IMR-90 (cell line): ENCODE results near the gene SLC2A6. TPM values are rescaled to one million over a fixed set of nuclear protein-coding genes. Genes with fewer than 3 reads are reported as not detected.

Source experiments
- ATAC-seq: fragments of 200-7000 bp; cut with Tn5 transposase; 2 replicates; pipeline ENCODE4 v1.9.1; 2020; ENCODE audit warnings: low read depth, mild to moderate bottlenecking, moderate library complexity
- BruUV-seq: library from RNA; stranded (reverse); fragments of 400-500 nt; replicated peaks from 2 replicates; lab custom pipeline; 2021; lab: Mats Ljungman, UMichigan
- CTCF ChIA-PET: fragments of 300-600 bp; formaldehyde crosslinking; extraction: SDS; loops from one replicate; lab custom pipeline; 2021; ENCODE audit warnings: antibody characterized with exemption; lab: Yijun Ruan, JAX
- POLR2A ChIA-PET: fragments of 300-600 bp; sonication (Branson Sonifier 250); formaldehyde crosslinking; loops from one replicate; lab custom pipeline; 2022; ENCODE audit warnings: antibody characterized with exemption; ENCODE audit not compliant: unreplicated experiment; lab: Charles Lee
- DNase-seq: peaks from one replicate; pipeline ENCODE4 v3.0.0; 2013
- H2AFZ ChIP-seq: replicated peaks from 2 replicates; pipeline ENCODE3; 2013; ENCODE audit warnings: low read length, mild to moderate bottlenecking; ENCODE audit not compliant: poor library complexity
- H2AK5ac ChIP-seq: 2 replicates; pipeline ENCODE4 v1.6.1; 2013; ENCODE audit warnings: low read depth, low read length, inconsistent platforms
- H2AK9ac ChIP-seq: replicated peaks from 2 replicates; pipeline ENCODE3; 2013; ENCODE audit warnings: mild to moderate bottlenecking, low read depth, low read length, moderate library complexity; ENCODE audit not compliant: poor library complexity
- H2BK120ac ChIP-seq: 2 replicates; pipeline ENCODE4 v1.6.1; 2013; ENCODE audit warnings: low read depth, low read length, inconsistent platforms
- H2BK15ac ChIP-seq: 3 replicates; pipeline ENCODE4 v1.6.1; 2013; ENCODE audit warnings: low read depth, low read length, inconsistent platforms
- H2BK20ac ChIP-seq: 2 replicates; pipeline ENCODE4 v1.6.1; 2013; ENCODE audit warnings: low read depth, mild to moderate bottlenecking, inconsistent platforms, low read length, moderate library complexity
- H2BK5ac ChIP-seq: 2 replicates; pipeline ENCODE4 v1.6.1; 2013; ENCODE audit warnings: mild to moderate bottlenecking, low read depth, low read length, inconsistent platforms; ENCODE audit not compliant: poor library complexity, severe bottlenecking
- H3K14ac ChIP-seq: replicated peaks from 2 replicates; pipeline ENCODE4 v1.6.1; 2013; ENCODE audit warnings: low read depth, low read length, inconsistent platforms
- H3K18ac ChIP-seq: 2 replicates; pipeline ENCODE4 v1.6.1; 2013; ENCODE audit warnings: low read depth, low read length, control low read depth
- H3K23ac ChIP-seq: 2 replicates; pipeline ENCODE4 v1.6.1; 2013; ENCODE audit warnings: low read depth, low read length, inconsistent platforms
- H3K27ac ChIP-seq: 2 replicates; pipeline ENCODE4 v1.5.1; 2013; ENCODE audit warnings: mild to moderate bottlenecking, control low read depth, low read length; ENCODE audit not compliant: insufficient read depth
- H3K27me3 ChIP-seq: 2 replicates; pipeline ENCODE4 v1.6.1; 2013; ENCODE audit warnings: low read length; ENCODE audit not compliant: control insufficient read depth, insufficient read depth
- H3K36me3 ChIP-seq: 2 replicates; pipeline ENCODE4 v1.6.1; 2013; ENCODE audit warnings: low read length, mixed read lengths; ENCODE audit not compliant: control insufficient read depth, insufficient read depth
- H3K4ac ChIP-seq: 2 replicates; pipeline ENCODE4 v1.6.1; 2013; ENCODE audit warnings: low read depth, low read length, inconsistent platforms
- H3K4me1 ChIP-seq: 2 replicates; pipeline ENCODE4 v1.6.1; 2013; ENCODE audit warnings: low read length, mixed read lengths; ENCODE audit not compliant: control insufficient read depth, insufficient read depth
- H3K4me2 ChIP-seq: 2 replicates; pipeline ENCODE4 v1.6.1; 2013; ENCODE audit warnings: low read depth, mild to moderate bottlenecking, control low read depth, low read length, moderate library complexity
- H3K4me3 ChIP-seq: 2 replicates; pipeline ENCODE4 v1.5.1; 2013; ENCODE audit warnings: low read depth, mild to moderate bottlenecking, control low read depth, low read length, moderate library complexity; ENCODE audit not compliant: insufficient read depth
- H3K56ac ChIP-seq: 2 replicates; pipeline ENCODE4 v1.6.1; 2013; ENCODE audit warnings: low read length, inconsistent platforms; ENCODE audit not compliant: insufficient read depth; ENCODE audit errors: extremely low read depth
- H3K79me1 ChIP-seq, 2 experiments: 2 replicates each; pipeline ENCODE4 v1.6.1; 2013; ENCODE audit warnings: low read length in 2 of 2, inconsistent platforms in 1 of 2, low read depth in 1 of 2
- H3K9ac ChIP-seq: 2 replicates; pipeline ENCODE4 v1.6.1; 2013; ENCODE audit warnings: low read depth, low read length, control low read depth
- H3K9me1 ChIP-seq: 2 replicates; pipeline ENCODE4 v1.6.1; 2013; ENCODE audit warnings: low read length, inconsistent platforms; ENCODE audit not compliant: insufficient read depth
- H3K9me3 ChIP-seq: 2 replicates; pipeline ENCODE4 v1.6.1; 2013; ENCODE audit warnings: low read length; ENCODE audit not compliant: control insufficient read depth, insufficient read depth
- H4K20me1 ChIP-seq: 2 replicates; pipeline ENCODE4 v1.6.1; 2013; ENCODE audit warnings: low read length, inconsistent platforms; ENCODE audit not compliant: insufficient read depth
- H4K5ac ChIP-seq: 2 replicates; pipeline ENCODE4 v1.6.1; 2013; ENCODE audit warnings: mild to moderate bottlenecking, low read depth, low read length, control low read depth
- H4K8ac ChIP-seq, 2 experiments: 2 replicates each; pipeline ENCODE4 v1.6.1; 2013; ENCODE audit warnings: low read depth in 2 of 2, low read length in 2 of 2, control low read depth in 1 of 2, inconsistent platforms in 1 of 2
- H4K91ac ChIP-seq: 2 replicates; pipeline ENCODE4 v1.6.1; 2013; ENCODE audit warnings: low read depth, low read length, inconsistent platforms; ENCODE audit not compliant: insufficient read depth
- POLR2A ChIP-seq: IDR thresholded peaks from 2 replicates; pipeline ENCODE4 v1.6.1; 2012; ENCODE audit warnings: mild to moderate bottlenecking, low read depth, low read length
- RAD21 ChIP-seq: IDR thresholded peaks from 2 replicates; pipeline ENCODE4 v1.6.1; 2012; ENCODE audit warnings: low read length, improper control_type of control experiment
- WGBS, 2 experiments: methylation state at CpG; one replicate each; pipeline versions ENCODE4 v1.1.5 to v1.1.7; 2013; ENCODE audit warnings: missing lambda C conversion rate in 2 of 2; ENCODE audit not compliant: insufficient read length in 1 of 2; ENCODE audit errors: extremely low coverage in 2 of 2; 5-methylcytosine and 5-hydroxymethylcytosine counted together
- dilution Hi-C: fragments of 300-500 bp; cut with HindIII; formaldehyde crosslinking; loops from one replicate; pipeline ENCODE4 v1.14.3; 2018; ENCODE audit warnings: low sequenced_read_pairs; ENCODE audit not compliant: unreplicated experiment
- in situ Hi-C: fragments of 300-500 bp; cut with MboI; formaldehyde crosslinking; loops from 3 replicates; pipeline ENCODE4 v1.14.3; 2019; ENCODE audit warnings: low sequenced_read_pairs, inconsistent platforms, mixed read lengths
- intact Hi-C: fragments of 100-400 bp; cut with micrococcal nuclease; formaldehyde crosslinking; loops from 2 replicates; pipeline ENCODE4 v1.10.0; 2022
- polyA plus RNA-seq, 3 experiments: library from polyadenylated mRNA; depleted of rRNA; stranded (reverse); fragments of >200 nt; gene quantifications; 2 replicates each; pipeline ENCODE4 v1.2.3, GENCODE V29; 2012; ENCODE audit warnings: low replicate concordance in 1 of 3
- total RNA-seq: library from RNA; depleted of rRNA; stranded (reverse); fragments of >200 nt; gene quantifications from 2 replicates; pipeline ENCODE4 v1.2.3, GENCODE V29; 2012

Gene SLC2A6
- total and polyA plus RNA-seq, 2 of the 4 experiments (the other 2 are of a cell fraction) = 2.9 to 8.5 TPM

DNA sequence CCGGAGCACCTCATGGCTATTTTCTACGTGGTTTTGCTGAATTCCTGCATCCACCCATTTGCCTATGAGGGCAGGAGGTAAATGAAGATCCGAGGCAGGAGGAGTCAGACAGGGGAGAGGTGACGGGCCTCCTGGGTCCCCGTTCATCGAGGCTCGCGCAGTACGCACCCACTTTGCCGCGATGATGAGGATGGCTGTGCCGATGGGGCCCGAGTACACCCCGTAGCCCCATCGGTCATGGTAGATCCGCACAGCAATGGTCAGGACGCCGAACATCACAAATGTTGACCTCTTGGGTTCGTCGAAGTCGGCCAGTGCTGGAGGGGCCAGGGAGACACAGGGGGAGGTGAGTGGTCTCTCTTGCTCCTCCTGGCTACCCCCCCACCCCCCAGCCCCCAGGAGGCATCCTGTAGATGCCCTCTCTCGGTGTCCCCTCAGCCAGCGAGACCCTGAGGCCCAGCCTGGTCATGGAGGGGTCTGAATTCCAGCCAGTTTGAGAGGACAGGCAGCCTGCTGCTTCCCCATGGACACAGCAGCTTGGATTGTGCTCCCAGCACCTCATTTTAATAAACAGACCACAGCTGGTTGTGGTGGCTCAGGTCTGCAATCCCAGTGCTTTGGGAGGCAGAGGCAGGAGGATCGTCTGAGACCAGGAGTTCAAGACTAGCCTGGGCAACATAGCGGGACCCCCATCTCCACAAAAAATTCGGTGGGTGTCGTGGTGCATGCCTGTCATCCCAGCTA lies 40.0 kb upstream of the SLC2A6 start:
- H3K14ac ChIP-seq = no peak overlapping the region
- H3K4me2 ChIP-seq = no peak overlapping the region
- H3K4ac ChIP-seq = no peak overlapping the region
- H3K9me1 ChIP-seq = no peaks in the 10 kb centered on the region
- no peak overlapping the region for H2BK20ac ChIP-seq
- no peak overlapping the region for H3K27ac ChIP-seq
- no peak overlapping the region for H2AFZ ChIP-seq
- H3K27me3 ChIP-seq = peaks cover 67% of the 10 kb centered on the region
- H3K9me3 ChIP-seq = no peaks in the 10 kb centered on the region
- H4K20me1 ChIP-seq = no peaks in the 10 kb centered on the region
- no peaks in the 10 kb centered on the region for H3K79me1 ChIP-seq
- ATAC-seq (no peak), DNase-seq (no peak)
- no peaks in the 10 kb centered on the region for H3K36me3 ChIP-seq
- intact Hi-C loops = loop anchor here (1.0 kb wide), 1 partner anchor 39 kb away; no protein-coding TSS in a partner anchor
- no peak overlapping the region for H2AK5ac ChIP-seq
- no peak overlapping the region for H4K5ac ChIP-seq
- 72% methylated on average over 11 of the region's 27 CpGs; no CpG with 5 or more reads in 1 of the 2 experiments for WGBS, 2 experiments
- H3K4me3 ChIP-seq = no peak overlapping the region
- no peaks in the 10 kb centered on the region for H3K4me1 ChIP-seq
- H2AK9ac ChIP-seq = no peak overlapping the region
- H4K8ac ChIP-seq = no peak overlapping the region
- TF ChIP-seq POLR2A (no peak), RAD21 (no peak)
- ChIA-PET POLR2A (no interaction called here), CTCF (no interaction called here)
- H3K18ac ChIP-seq = no peak overlapping the region
- H2BK5ac ChIP-seq = no peak overlapping the region
- H2BK15ac ChIP-seq = no peak overlapping the region
- no peak overlapping the region for H2BK120ac ChIP-seq
- no peak overlapping the region for H4K91ac ChIP-seq
- no TSS peak for BruUV-seq
- no peak overlapping the region for H3K9ac ChIP-seq
- H3K23ac ChIP-seq = no peak overlapping the region
- H3K56ac ChIP-seq = no peak overlapping the region
- in situ Hi-C loops = no loop called here
- dilution Hi-C loops = no loop called here
